Jurkat, Clone E6-1 (cell line): ENCODE results near the gene KIF18A.
"Not testable (repeated sequence)": the region's sequence is repeated elsewhere in the genome, so short reads cannot be mapped to it uniquely, and the experiment has no call there.

Source experiments
- DNase-seq: peaks from one replicate; pipeline ENCODE4 v3.0.0-alpha.2; 2011; ENCODE audit warnings: low read depth, low spot score
- H3K4me3 ChIP-seq: 2 replicates; pipeline ENCODE4 v1.5.1; 2011; ENCODE audit warnings: mild to moderate bottlenecking, low read length, control low read depth, moderate library complexity

Gene KIF18A

GRCh38 chr11:28108958-28109357 lies 1.0 kb upstream of the KIF18A start:
- no peak for DNase-seq
- peak overlapping the region; percentile 69 for H3K4me3 ChIP-seq

GRCh38 chr11:28107191-28107749 lies 686 bp downstream of the KIF18A start:
- DNase-seq = peak; percentile 16
- peak overlapping the region; percentile 69 for H3K4me3 ChIP-seq

GRCh38 chr11:28106353-28107043 lies 1.5 kb downstream of the KIF18A start:
- H3K4me3 ChIP-seq = peak overlapping the region; percentile 69
- no peak for DNase-seq

- H3K4me3 ChIP-seq = no peak overlapping the region
- DNase-seq = no peak
Measured at GRCh38 chr11:28105869-28106268, 2.1 kb downstream of the KIF18A start.

DNA sequence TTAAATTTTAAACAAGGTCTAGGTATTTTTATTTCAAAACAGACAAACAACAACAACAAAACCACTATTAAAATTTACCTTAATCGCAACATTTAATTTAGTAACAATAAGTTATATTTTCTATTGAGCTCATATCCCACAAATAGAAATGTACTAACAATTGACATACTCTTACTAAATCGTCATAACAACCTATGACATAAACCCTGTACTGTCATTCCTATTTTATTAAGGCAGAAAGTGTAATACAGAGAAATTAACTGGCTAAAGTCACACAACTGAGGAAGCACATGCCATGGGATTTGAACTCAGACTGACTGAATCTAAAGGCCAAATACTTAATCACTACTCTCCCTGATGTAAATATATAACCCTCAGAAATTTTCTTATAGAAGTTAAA lies 3.0 kb downstream of the KIF18A start:
- no peak overlapping the region for H3K4me3 ChIP-seq

GRCh38 chr11:28104425-28104824 lies 3.5 kb downstream of the KIF18A start:
- DNase-seq = no peak
- no peak overlapping the region for H3K4me3 ChIP-seq

More for the DNA sequence above, 3.0 kb downstream of the KIF18A start:
- no peak for DNase-seq

DNA sequence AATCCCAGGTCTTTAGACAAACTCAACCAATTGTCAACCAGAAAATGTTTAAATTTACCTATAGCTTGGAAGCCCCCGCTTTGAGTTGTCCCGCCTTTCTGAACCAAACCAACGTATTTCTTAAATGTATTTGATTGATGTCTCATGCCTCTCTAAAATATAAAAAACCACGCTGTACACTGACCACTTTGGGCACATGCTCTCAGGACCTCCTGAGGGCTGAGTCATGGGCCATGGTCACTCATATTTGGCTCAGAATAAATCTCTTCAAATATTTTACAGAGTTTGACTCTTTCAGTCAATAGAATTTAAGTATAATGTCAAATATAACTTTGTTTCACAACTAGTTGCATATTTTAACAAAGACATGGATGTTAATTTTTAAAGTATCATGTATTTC lies 5.7 kb downstream of the KIF18A start:
- DNase-seq, H3K4me3 ChIP-seq: not testable (repeated sequence)

- DNase-seq = no peak
- H3K4me3 ChIP-seq = no peak overlapping the region
Measured at GRCh38 chr11:28100665-28101064, 7.3 kb downstream of the KIF18A start.

DNA sequence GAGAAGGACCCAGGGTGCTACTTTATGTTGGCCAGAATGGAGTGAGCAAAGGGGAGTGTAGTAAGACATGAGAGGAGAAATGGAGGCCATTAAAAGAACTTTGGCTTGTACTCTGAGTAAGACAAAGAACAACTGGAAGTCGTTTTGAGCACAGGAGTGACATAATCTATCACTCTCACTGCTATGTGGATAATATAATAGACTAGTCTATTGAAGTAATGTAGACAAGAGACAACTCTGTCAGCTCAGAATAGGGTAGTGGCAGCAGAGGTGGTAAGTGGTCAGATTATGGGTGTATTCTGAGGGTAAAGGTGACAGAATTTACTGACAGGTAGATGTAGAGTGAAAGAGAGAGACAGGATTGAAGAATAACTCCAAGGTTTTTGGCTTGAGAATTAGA lies 8.2 kb downstream of the KIF18A start:
- no peak overlapping the region for H3K4me3 ChIP-seq
- DNase-seq = no peak

DNA sequence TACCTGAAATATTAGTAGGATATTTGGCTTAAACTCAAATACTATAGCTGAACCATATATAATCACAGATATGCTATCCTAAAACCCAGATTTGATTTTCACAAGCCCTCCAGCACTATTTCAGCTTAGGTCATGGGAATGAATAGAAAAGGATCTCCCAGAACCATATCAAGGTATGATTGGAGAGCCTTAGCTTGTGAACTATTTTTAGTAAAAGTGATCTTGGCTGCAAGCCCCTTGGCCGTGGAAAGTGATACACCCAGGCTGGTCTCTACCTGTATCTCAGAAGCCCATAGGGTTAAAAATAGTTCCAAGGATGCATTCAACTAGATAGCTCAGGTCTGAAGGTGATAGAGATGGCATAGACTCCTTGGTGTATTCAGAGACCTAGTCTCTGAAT lies 9.7 kb downstream of the KIF18A start:
- H3K4me3 ChIP-seq = no peak overlapping the region
- DNase-seq = no peak

DNA sequence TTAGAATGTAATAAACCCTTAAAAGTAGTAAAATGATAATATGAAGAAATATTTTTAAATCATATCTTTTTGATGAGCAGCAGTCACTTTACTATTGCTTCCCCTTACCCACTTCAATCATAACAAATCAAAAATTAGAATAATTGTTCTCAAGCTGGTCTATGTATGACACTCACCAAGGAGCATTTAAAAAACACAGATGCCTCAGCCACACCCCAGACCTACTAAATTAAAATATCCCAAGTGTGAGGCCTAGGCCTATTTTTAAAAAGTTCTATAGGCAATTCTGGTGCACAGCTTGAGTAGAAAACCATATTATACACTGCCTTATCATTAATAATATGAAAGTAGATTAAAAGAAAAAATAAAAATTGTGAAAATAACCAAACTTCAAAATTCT lies 15.2 kb downstream of the KIF18A start:
- no peak for DNase-seq

GRCh38 chr11:28090052-28090749 lies 17.8 kb downstream of the KIF18A start:
- DNase-seq = no peak
- no peak overlapping the region for H3K4me3 ChIP-seq

More for the DNA sequence above, 15.2 kb downstream of the KIF18A start:
- no peak overlapping the region for H3K4me3 ChIP-seq

GRCh38 chr11:28089378-28089777 lies 18.6 kb downstream of the KIF18A start:
- no peak for DNase-seq
- no peak overlapping the region for H3K4me3 ChIP-seq

- DNase-seq, H3K4me3 ChIP-seq: not testable (repeated sequence)
Measured at GRCh38 chr11:28087693-28088092, 20.3 kb downstream of the KIF18A start.

DNA sequence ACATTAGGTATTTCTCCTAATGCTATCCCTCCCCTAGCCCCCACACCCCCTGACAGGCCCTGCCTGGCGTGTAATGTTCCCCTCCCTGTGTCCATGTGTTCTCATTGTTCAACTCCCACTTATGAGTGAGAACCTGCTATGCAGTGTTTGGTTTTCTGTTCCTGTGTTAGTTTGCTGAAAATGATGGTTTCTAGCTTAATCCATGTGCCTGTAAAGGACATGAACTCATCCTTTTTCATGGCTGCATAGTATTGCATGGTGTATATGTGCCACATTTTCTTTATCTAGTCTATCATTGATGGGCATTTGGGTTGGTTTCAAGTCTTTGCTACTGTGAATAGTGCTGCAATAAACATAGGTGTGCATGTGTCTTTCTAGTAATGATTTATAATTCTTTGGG lies 20.8 kb downstream of the KIF18A start:
- H3K4me3 ChIP-seq, DNase-seq: not testable (repeated sequence)

GRCh38 chr11:28086569-28086968 lies 21.4 kb downstream of the KIF18A start:
- H3K4me3 ChIP-seq = no peak overlapping the region
- DNase-seq = no peak

DNA sequence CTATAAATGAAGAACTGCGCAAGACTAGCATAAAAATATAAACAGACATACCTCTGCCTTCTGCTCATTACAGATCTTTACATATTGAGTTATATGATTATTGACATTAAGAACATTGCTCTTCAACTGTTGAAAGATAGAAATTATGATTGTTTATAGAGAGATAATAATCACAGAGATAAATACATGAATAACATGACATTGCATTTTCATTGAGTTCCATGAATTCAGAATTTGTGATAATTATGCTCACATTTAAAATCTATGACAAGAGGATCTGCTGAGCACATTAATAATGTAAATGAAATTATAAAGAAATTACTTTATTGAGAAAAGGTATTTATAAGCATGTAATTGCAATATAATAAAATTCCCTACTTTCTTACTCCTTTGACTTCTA lies 24.8 kb downstream of the KIF18A start:
- H3K4me3 ChIP-seq = no peak overlapping the region
- DNase-seq = no peak

GRCh38 chr11:28077521-28077920 lies 30.4 kb downstream of the KIF18A start:
- no peak for DNase-seq
- no peak overlapping the region for H3K4me3 ChIP-seq

GRCh38 chr11:28072321-28072720 lies 35.6 kb downstream of the KIF18A start:
- no peak overlapping the region for H3K4me3 ChIP-seq
- DNase-seq = no peak

- no peak overlapping the region for H3K4me3 ChIP-seq
Measured at GRCh38 chr11:28071305-28071704, 36.7 kb downstream of the KIF18A start.

More at GRCh38 chr11:28071305-28071704, 36.7 kb downstream of the KIF18A start:
- DNase-seq = no peak
